ENCODE results near the gene DOCK6.

DOCK6 gene

DNA sequence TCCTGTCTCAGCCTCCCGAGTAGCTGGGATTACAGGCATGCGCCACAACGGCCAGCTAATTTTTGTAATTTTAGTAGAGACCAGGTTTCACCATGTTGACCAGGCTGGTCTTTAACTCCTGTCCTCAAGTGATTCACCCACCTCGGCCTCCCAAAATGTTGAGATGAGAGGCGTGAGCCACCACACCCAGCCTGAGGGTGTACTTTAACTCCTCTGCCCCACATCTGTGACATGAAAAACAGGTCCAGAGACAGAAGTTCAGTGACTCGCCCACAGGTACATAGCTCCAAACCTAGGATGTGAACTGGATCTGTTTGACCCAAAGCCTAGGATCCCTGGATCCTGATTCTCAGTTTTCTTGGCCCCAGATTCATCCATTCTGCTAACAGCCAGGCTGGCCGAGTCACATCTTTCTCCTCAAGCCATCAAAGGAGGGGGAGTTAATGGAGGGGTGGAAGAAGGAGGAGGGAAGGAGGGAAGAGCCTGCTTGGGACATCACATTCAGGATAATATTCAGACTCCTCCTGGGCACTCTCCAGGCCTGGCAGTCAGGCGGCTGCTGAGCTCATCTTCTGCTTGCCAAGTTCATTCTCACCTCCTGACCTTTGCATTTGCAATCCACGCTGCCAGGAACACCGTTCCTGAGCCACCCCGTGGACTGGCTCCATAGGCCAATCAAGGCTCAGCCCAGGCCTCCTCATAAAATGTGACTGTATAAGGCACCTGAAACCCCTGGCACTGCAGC is 109.8 kb downstream of the DOCK6 start:
- TF ChIP-seq, protein P1, sequence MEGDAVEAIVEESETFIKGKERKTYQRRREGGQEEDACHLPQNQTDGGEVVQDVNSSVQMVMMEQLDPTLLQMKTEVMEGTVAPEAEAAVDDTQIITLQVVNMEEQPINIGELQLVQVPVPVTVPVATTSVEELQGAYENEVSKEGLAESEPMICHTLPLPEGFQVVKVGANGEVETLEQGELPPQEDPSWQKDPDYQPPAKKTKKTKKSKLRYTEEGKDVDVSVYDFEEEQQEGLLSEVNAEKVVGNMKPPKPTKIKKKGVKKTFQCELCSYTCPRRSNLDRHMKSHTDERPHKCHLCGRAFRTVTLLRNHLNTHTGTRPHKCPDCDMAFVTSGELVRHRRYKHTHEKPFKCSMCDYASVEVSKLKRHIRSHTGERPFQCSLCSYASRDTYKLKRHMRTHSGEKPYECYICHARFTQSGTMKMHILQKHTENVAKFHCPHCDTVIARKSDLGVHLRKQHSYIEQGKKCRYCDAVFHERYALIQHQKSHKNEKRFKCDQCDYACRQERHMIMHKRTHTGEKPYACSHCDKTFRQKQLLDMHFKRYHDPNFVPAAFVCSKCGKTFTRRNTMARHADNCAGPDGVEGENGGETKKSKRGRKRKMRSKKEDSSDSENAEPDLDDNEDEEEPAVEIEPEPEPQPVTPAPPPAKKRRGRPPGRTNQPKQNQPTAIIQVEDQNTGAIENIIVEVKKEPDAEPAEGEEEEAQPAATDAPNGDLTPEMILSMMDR (conservative IDR thresholded peaks at IDR 0.05; ENCODE audit: low read length), result no peak
- H3K4me3 ChIP-seq (ENCODE audit: low read length), result no peak overlapping the region
- DNase-seq (ENCODE audit: low read depth), result peak; percentile 87

DNA sequence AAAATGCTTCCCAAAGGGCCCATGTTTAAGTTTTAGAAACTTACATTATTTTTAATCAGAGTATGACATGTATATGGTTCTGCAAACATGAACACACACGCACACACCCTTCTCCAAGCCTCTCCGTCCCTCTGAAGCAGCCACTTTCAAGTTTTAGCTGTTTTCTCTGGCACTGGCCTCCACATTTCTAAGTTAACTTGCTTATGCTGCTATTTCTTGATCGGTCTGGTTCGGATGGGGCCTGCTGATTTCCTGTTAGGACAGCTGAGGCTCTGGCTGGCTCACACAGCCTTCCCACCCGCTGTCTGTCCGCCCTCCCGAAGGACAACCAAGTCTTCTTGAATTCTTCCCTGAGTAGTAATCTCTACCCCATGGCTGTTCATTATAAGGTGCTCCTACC is 111.1 kb downstream of the DOCK6 start:
- TF ChIP-seq, protein P1 (conservative IDR thresholded peaks at IDR 0.05; ENCODE audit: low read length), result no peak
- H3K4me3 ChIP-seq (ENCODE audit: low read length), result no peak overlapping the region

More for the DNA sequence above, 111.1 kb downstream of the DOCK6 start:
- peak; percentile 39 for DNase-seq (ENCODE audit: low read depth)
